Ramos (cell line): ENCODE data around the gene KMO.

Experiments used
- in situ Hi-C: fragments of 300-500 bp; cut with MboI; formaldehyde crosslinking; loops from one replicate; pipeline ENCODE4 v1.14.3; 2022; ENCODE audit warnings: low sequenced_read_pairs; ENCODE audit not compliant: unreplicated experiment

The KMO gene

GRCh38 chr1:241532162-241532531 is at the start of gene KMO:
Gene KMO, plus strand, starts transcription at chr1:241532378. Its CDS starts 67 bp downstream, at chr1:241532445.
- in situ Hi-C loops, result no loop called here

GRCh38 chr1:241482761-241483250 is 49.4 kb upstream of the KMO start:
- in situ Hi-C loops, result loop anchor here (25.0 kb wide), 1 partner anchor 596 kb away; no protein-coding TSS in a partner anchor

GRCh38 chr1:241485145-241485544 is 47.0 kb upstream of the KMO start:
- in situ Hi-C loops, result loop anchor here (25.0 kb wide), 1 partner anchor 598 kb away; no protein-coding TSS in a partner anchor

- in situ Hi-C loops, result loop anchor here (25.0 kb wide), 1 partner anchor 598 kb away; no protein-coding TSS in a partner anchor
These were observed 46.6 kb upstream of the KMO start for GRCh38 chr1:241485554-241485992.

- in situ Hi-C loops, result loop anchor here (25.0 kb wide), 1 partner anchor 601 kb away; no protein-coding TSS in a partner anchor
These were observed 43.4 kb upstream of the KMO start for GRCh38 chr1:241488739-241489138.

GRCh38 chr1:241495741-241496140 is 36.4 kb upstream of the KMO start:
- in situ Hi-C loops, result loop anchor here (25.0 kb wide), 1 partner anchor 608 kb away; no protein-coding TSS in a partner anchor

- in situ Hi-C loops, result loop anchor here (25.0 kb wide), 1 partner anchor 613 kb away; no protein-coding TSS in a partner anchor
These were observed 32.3 kb upstream of the KMO start for GRCh38 chr1:241499910-241500309.

GRCh38 chr1:241503444-241503843 is 28.7 kb upstream of the KMO start:
- in situ Hi-C loops, result no loop called here

- in situ Hi-C loops, result no loop called here
These were observed 24.9 kb upstream of the KMO start for GRCh38 chr1:241507189-241507863.

- in situ Hi-C loops, result no loop called here
These were observed 18.8 kb upstream of the KMO start for GRCh38 chr1:241513378-241513777.

- in situ Hi-C loops, result no loop called here
These were observed 13.5 kb upstream of the KMO start for GRCh38 chr1:241518476-241519307.

- in situ Hi-C loops, result loop anchor here (10.0 kb wide), 2 partner anchors 325 to 495 kb away; partner anchors contain the start of gene EXO1
These were observed 12.7 kb upstream of the KMO start, which contains the start of gene FH for GRCh38 chr1:241519308-241520079. Gene FH, minus strand, starts transcription at chr1:241519755. Its CDS starts 33 bp downstream, at chr1:241519722.

GRCh38 chr1:241520080-241520465 is 12.1 kb upstream of the KMO start:
- in situ Hi-C loops, result loop anchor here (10.0 kb wide), 2 partner anchors 325 to 495 kb away; partner anchors contain the start of gene EXO1

GRCh38 chr1:241521718-241522117 is 10.5 kb upstream of the KMO start:
- in situ Hi-C loops, result loop anchor here (10.0 kb wide), 2 partner anchors 323 to 493 kb away; partner anchors contain the start of gene EXO1

- in situ Hi-C loops, result loop anchor here (10.0 kb wide), 2 partner anchors 320 to 490 kb away; partner anchors contain the start of gene EXO1
These were observed 7.2 kb upstream of the KMO start for GRCh38 chr1:241525026-241525425.

GRCh38 chr1:241527146-241527545 is 5.0 kb upstream of the KMO start:
- in situ Hi-C loops, result loop anchor here (10.0 kb wide), 2 partner anchors 318 to 488 kb away; partner anchors contain the start of gene EXO1

- in situ Hi-C loops, result no loop called here
These were observed 700 bp upstream of the KMO start for GRCh38 chr1:241531195-241532161.

- in situ Hi-C loops, result no loop called here
These were observed 686 bp downstream of the KMO start for GRCh38 chr1:241532864-241533263.
